WTC11 (cell line): ENCODE data around the gene IGFN1. TPM values are rescaled to one million over a fixed set of nuclear protein-coding genes. Genes with fewer than 3 reads are reported as not detected.

Experiments used
- ATAC-seq: fragments of 200-7000 bp; cut with Tn5 transposase; 2 replicates; pipeline ENCODE4 v1.10.0; 2021; ENCODE audit warnings: mild to moderate bottlenecking, moderate library complexity
- CTCF ChIA-PET: fragments of 300-600 bp; sonication (Branson Sonifier 250); formaldehyde crosslinking; loops from one replicate; lab custom pipeline; 2021; ENCODE audit warnings: antibody characterized with exemption; lab: Charles Lee
- POLR2A ChIA-PET: fragments of 350-600 bp; sonication (Branson Sonifier 250); formaldehyde crosslinking; loops from one replicate; lab custom pipeline; 2021; ENCODE audit warnings: antibody characterized with exemption; lab: Charles Lee
- DNase-seq: peaks from one replicate; pipeline ENCODE4 v3.0.0; 2021; ENCODE audit warnings: low spot score
- H3K27ac Mint-ChIP-seq: 2 replicates; pipeline ENCODE4 v1.8.0; 2021; ENCODE audit warnings: mixed read lengths
- H3K27me3 Mint-ChIP-seq: 2 replicates; pipeline ENCODE4 v1.8.0; 2021; ENCODE audit warnings: low read depth, mild to moderate bottlenecking, moderate library complexity, mixed read lengths
- H3K36me3 Mint-ChIP-seq: 2 replicates; pipeline ENCODE4 v1.8.0; 2021; ENCODE audit warnings: mixed read lengths
- H3K4me1 Mint-ChIP-seq: 2 replicates; pipeline ENCODE4 v1.8.0; 2022; ENCODE audit warnings: mixed read lengths
- H3K4me3 Mint-ChIP-seq: 2 replicates; pipeline ENCODE4 v1.8.0; 2021; ENCODE audit warnings: mild to moderate bottlenecking, moderate library complexity, mixed read lengths
- H3K9me3 Mint-ChIP-seq: 2 replicates; pipeline ENCODE4 v1.8.0; 2021; ENCODE audit warnings: mixed read lengths
- MXD4 ChIP-seq: fragments of 250-450 bp; sonication (Bioruptor Pico); IDR thresholded peaks from 2 replicates; pipeline ENCODE4 v1.8.0; 2021; ENCODE audit warnings: mild to moderate bottlenecking, moderate library complexity, borderline replicate concordance
- MYBL2 ChIP-seq: sonication (generic); formaldehyde crosslinking; IDR thresholded peaks from 2 replicates; pipeline ENCODE4 v1.8.1; 2023; ENCODE audit warnings: mild to moderate bottlenecking, moderate library complexity, missing genetic modification reagents
- NR1H2 ChIP-seq: sonication (generic); formaldehyde crosslinking; IDR thresholded peaks from 2 replicates; pipeline ENCODE4 v1.9.0; 2021; ENCODE audit warnings: mild to moderate bottlenecking, moderate library complexity, missing genetic modification reagents
- OVOL2 ChIP-seq: fragments of 250-450 bp; sonication (Bioruptor Pico); IDR thresholded peaks from 2 replicates; pipeline ENCODE4 v1.9.0; 2021; ENCODE audit warnings: mild to moderate bottlenecking, borderline replicate concordance
- RORB ChIP-seq: fragments of 250-450 bp; sonication (Bioruptor Pico); IDR thresholded peaks from 2 replicates; pipeline ENCODE4 v1.9.0; 2021; ENCODE audit warnings: mild to moderate bottlenecking
- TEAD4 ChIP-seq: sonication (generic); formaldehyde crosslinking; IDR thresholded peaks from 2 replicates; pipeline ENCODE4 v1.8.0; 2022; ENCODE audit warnings: mild to moderate bottlenecking, missing genetic modification reagents
- ZBTB21 ChIP-seq: sonication (generic); formaldehyde crosslinking; IDR thresholded peaks from 2 replicates; pipeline ENCODE4 v1.8.1; 2023; ENCODE audit warnings: mild to moderate bottlenecking, missing genetic modification reagents, borderline replicate concordance
- ZNF121 ChIP-seq: sonication (generic); formaldehyde crosslinking; IDR thresholded peaks from 2 replicates; pipeline ENCODE4 v1.8.0; 2023; ENCODE audit warnings: missing genetic modification reagents
- ZNF232 ChIP-seq: sonication (generic); formaldehyde crosslinking; IDR thresholded peaks from 2 replicates; pipeline ENCODE4 v1.8.0; 2022; ENCODE audit warnings: mild to moderate bottlenecking, missing genetic modification reagents
- ZNF263 ChIP-seq: sonication (generic); formaldehyde crosslinking; IDR thresholded peaks from 2 replicates; pipeline ENCODE4 v1.8.1; 2022; ENCODE audit warnings: low read depth, mild to moderate bottlenecking, moderate library complexity, missing genetic modification reagents
- ZNF416 ChIP-seq: fragments of 250-450 bp; sonication (Bioruptor Pico); IDR thresholded peaks from 2 replicates; pipeline ENCODE4 v1.9.0; 2021; ENCODE audit warnings: mild to moderate bottlenecking, inconsistent platforms
- total RNA-seq: library from RNA; stranded (reverse); gene quantifications from 3 replicates; pipeline ENCODE4 v1.2.3, GENCODE V29; 2021
- TF ChIP-seq, protein P1 (sequence below): sonication (generic); formaldehyde crosslinking; conservative IDR thresholded peaks from 2 replicates; pipeline ENCODE4 v1.8.1; 2023; ENCODE audit warnings: mild to moderate bottlenecking, low read depth, missing genetic modification reagents, moderate library complexity
- TF ChIP-seq, protein P2 (sequence below): sonication (generic); formaldehyde crosslinking; IDR thresholded peaks from 2 replicates; pipeline ENCODE4 v1.8.0; 2023; ENCODE audit warnings: missing genetic modification reagents, mild to moderate bottlenecking, borderline replicate concordance
- TF ChIP-seq, protein P3 (sequence below): sonication (generic); formaldehyde crosslinking; IDR thresholded peaks from 2 replicates; pipeline ENCODE4 v1.8.1; 2023; ENCODE audit warnings: mild to moderate bottlenecking, missing genetic modification reagents, moderate library complexity
- TF ChIP-seq, protein P4 (sequence below): sonication (generic); formaldehyde crosslinking; IDR thresholded peaks from 2 replicates; pipeline ENCODE4 v1.8.0; 2022; ENCODE audit warnings: mild to moderate bottlenecking, missing genetic modification reagents

The IGFN1 gene
- total RNA-seq, 1 experiment from 2014 or later: 0.11 TPM

DNA sequence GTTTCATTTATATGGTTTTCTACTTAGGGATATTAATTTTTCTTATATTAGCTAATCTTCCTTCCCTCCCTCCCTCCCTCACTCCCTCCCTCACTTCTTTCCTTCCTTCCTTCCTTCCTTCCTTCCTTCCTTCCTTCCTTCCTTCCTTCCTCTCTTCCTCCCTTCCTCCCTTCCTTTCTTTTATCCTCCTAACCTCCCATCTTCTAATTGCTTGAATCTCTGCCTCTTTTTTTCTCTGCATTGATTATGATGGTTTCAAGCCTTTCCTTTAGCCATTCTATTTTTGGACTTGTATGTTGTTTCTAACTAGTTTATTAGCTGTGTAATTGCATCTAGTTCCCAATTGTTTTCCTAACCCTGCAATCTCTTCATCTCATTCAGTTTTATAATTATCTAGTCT is 75.7 kb downstream of the IGFN1 start (continued):
- TF ChIP-seq, protein P1, sequence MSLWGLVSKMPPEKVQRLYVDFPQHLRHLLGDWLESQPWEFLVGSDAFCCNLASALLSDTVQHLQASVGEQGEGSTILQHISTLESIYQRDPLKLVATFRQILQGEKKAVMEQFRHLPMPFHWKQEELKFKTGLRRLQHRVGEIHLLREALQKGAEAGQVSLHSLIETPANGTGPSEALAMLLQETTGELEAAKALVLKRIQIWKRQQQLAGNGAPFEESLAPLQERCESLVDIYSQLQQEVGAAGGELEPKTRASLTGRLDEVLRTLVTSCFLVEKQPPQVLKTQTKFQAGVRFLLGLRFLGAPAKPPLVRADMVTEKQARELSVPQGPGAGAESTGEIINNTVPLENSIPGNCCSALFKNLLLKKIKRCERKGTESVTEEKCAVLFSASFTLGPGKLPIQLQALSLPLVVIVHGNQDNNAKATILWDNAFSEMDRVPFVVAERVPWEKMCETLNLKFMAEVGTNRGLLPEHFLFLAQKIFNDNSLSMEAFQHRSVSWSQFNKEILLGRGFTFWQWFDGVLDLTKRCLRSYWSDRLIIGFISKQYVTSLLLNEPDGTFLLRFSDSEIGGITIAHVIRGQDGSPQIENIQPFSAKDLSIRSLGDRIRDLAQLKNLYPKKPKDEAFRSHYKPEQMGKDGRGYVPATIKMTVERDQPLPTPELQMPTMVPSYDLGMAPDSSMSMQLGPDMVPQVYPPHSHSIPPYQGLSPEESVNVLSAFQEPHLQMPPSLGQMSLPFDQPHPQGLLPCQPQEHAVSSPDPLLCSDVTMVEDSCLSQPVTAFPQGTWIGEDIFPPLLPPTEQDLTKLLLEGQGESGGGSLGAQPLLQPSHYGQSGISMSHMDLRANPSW (CRISPR knock-in tag): no peak
- TF ChIP-seq MXD4 (CRISPR knock-in tag) (no peak), OVOL2 (CRISPR knock-in tag) (no peak)

DNA sequence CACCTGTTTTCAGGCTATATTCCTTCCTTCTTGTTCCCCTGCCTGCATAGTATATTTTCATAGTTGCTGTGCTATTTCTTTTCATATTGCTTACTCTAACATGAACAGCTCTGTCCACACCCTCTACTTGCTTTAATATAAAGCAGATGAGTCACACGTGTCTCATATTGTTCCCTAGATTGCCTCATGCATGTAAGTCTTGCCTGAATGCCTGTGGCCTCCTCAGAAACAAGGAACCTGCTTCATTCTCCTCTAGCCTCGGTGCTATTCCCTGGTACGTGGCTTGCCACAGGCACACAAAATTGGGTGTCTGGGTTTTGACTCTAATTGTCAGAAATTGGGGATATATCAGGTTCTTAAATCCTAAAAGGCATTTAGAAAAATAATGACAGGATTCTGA is 76.2 kb downstream of the IGFN1 start:
- Mint-ChIP-seq H3K27me3 (no peaks in the 10 kb centered on the region), H3K4me3 (no peak overlapping the region), H3K9me3 (no peaks in the 10 kb centered on the region), H3K27ac (no peak overlapping the region), H3K36me3 (no peaks in the 10 kb centered on the region), H3K4me1 (no peaks in the 10 kb centered on the region)
- ChIA-PET POLR2A (no interaction called here), CTCF (interaction anchor here (1.1 to 2.0 kb wide), 2 partner anchors 12 to 80 kb away, joined by 5 to 7 read pairs; no protein-coding TSS in a partner anchor)
- TF ChIP-seq, protein P2, sequence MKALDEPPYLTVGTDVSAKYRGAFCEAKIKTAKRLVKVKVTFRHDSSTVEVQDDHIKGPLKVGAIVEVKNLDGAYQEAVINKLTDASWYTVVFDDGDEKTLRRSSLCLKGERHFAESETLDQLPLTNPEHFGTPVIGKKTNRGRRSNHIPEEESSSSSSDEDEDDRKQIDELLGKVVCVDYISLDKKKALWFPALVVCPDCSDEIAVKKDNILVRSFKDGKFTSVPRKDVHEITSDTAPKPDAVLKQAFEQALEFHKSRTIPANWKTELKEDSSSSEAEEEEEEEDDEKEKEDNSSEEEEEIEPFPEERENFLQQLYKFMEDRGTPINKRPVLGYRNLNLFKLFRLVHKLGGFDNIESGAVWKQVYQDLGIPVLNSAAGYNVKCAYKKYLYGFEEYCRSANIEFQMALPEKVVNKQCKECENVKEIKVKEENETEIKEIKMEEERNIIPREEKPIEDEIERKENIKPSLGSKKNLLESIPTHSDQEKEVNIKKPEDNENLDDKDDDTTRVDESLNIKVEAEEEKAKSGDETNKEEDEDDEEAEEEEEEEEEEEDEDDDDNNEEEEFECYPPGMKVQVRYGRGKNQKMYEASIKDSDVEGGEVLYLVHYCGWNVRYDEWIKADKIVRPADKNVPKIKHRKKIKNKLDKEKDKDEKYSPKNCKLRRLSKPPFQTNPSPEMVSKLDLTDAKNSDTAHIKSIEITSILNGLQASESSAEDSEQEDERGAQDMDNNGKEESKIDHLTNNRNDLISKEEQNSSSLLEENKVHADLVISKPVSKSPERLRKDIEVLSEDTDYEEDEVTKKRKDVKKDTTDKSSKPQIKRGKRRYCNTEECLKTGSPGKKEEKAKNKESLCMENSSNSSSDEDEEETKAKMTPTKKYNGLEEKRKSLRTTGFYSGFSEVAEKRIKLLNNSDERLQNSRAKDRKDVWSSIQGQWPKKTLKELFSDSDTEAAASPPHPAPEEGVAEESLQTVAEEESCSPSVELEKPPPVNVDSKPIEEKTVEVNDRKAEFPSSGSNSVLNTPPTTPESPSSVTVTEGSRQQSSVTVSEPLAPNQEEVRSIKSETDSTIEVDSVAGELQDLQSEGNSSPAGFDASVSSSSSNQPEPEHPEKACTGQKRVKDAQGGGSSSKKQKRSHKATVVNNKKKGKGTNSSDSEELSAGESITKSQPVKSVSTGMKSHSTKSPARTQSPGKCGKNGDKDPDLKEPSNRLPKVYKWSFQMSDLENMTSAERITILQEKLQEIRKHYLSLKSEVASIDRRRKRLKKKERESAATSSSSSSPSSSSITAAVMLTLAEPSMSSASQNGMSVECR (CRISPR knock-in tag): no peak
- no peak for TF ChIP-seq ZBTB21 (CRISPR knock-in tag)
- no peak for TF ChIP-seq NR1H2
- TF ChIP-seq RORB (CRISPR knock-in tag): no peak
- TF ChIP-seq, protein P3, sequence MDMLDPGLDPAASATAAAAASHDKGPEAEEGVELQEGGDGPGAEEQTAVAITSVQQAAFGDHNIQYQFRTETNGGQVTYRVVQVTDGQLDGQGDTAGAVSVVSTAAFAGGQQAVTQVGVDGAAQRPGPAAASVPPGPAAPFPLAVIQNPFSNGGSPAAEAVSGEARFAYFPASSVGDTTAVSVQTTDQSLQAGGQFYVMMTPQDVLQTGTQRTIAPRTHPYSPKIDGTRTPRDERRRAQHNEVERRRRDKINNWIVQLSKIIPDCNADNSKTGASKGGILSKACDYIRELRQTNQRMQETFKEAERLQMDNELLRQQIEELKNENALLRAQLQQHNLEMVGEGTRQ: no peak
- TF ChIP-seq ZNF232 (CRISPR knock-in tag): no peak
- no peak for TF ChIP-seq MYBL2 (CRISPR knock-in tag)
- no peak for TF ChIP-seq TEAD4 (CRISPR knock-in tag)
- TF ChIP-seq ZNF416 (CRISPR knock-in tag): no peak
- TF ChIP-seq ZNF121 (CRISPR knock-in tag): no peak
- TF ChIP-seq ZNF263 (CRISPR knock-in tag): no peak
- TF ChIP-seq, protein P4, sequence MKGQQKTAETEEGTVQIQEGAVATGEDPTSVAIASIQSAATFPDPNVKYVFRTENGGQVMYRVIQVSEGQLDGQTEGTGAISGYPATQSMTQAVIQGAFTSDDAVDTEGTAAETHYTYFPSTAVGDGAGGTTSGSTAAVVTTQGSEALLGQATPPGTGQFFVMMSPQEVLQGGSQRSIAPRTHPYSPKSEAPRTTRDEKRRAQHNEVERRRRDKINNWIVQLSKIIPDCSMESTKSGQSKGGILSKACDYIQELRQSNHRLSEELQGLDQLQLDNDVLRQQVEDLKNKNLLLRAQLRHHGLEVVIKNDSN (CRISPR knock-in tag): no peak
- DNase-seq (no peak), ATAC-seq (no peak)
